ENCODE data around the gene DNAJB6.

DNA sequence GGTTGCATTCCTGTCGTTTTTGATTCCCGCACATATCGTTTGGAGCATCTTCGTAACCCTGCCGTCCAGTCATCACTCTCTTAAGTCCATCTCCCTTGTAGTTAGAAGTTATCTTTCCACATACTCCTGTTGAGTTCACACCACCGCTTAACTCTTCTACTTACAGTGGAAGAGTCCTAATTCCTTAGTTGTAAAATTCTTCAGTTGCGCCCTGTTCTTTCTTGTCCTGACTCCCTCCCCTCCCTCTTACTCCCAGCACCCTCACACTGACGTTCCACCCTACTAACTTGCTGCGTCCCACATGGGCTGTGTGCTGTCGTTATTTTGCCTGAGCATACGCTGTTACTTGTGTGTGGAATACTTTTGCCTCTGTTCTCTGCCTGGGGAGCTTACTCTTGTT, 11.7 kb downstream of the DNAJB6 start:
- TF ChIP-seq EZH2phosphoT487 (IDR thresholded peaks at IDR 0.05; ENCODE audit: low read depth, severe bottlenecking, unreplicated experiment) = no peak
- TF ChIP-seq, protein P1, sequence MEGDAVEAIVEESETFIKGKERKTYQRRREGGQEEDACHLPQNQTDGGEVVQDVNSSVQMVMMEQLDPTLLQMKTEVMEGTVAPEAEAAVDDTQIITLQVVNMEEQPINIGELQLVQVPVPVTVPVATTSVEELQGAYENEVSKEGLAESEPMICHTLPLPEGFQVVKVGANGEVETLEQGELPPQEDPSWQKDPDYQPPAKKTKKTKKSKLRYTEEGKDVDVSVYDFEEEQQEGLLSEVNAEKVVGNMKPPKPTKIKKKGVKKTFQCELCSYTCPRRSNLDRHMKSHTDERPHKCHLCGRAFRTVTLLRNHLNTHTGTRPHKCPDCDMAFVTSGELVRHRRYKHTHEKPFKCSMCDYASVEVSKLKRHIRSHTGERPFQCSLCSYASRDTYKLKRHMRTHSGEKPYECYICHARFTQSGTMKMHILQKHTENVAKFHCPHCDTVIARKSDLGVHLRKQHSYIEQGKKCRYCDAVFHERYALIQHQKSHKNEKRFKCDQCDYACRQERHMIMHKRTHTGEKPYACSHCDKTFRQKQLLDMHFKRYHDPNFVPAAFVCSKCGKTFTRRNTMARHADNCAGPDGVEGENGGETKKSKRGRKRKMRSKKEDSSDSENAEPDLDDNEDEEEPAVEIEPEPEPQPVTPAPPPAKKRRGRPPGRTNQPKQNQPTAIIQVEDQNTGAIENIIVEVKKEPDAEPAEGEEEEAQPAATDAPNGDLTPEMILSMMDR (IDR thresholded peaks at IDR 0.05; ENCODE audit: poor library complexity) = no peak

Data from hepatocyte (in vitro differentiated cells).